B cell (primary cell): Measurements from ENCODE around the gene LRBA. TPM values are rescaled to one million over a fixed set of nuclear protein-coding genes. Genes with fewer than 3 reads are reported as not detected.

Experiments
- ATAC-seq: fragments of 200-7000 bp; cut with Tn5 transposase; one replicate; pipeline ENCODE4 v1.10.0; 2021; ENCODE audit warnings: low read depth, mild to moderate bottlenecking, moderate number of reproducible peaks, moderate library complexity
- CTCF ChIA-PET: fragments of 350-600 bp; sonication (Branson Sonifier 250); formaldehyde crosslinking; loops from one replicate; lab custom pipeline; 2021; ENCODE audit warnings: antibody characterized with exemption, inconsistent platforms; lab: Charles Lee
- POLR2A ChIA-PET: fragments of 350-600 bp; sonication (Branson Sonifier 250); formaldehyde crosslinking; loops from one replicate; lab custom pipeline; 2021; ENCODE audit warnings: antibody characterized with exemption; lab: Charles Lee
- DNase-seq: peaks from one replicate; pipeline ENCODE4 v3.0.0; 2013
- H2AFZ ChIP-seq: 2 replicates; pipeline ENCODE4 v1.6.1; 2012; ENCODE audit warnings: mild to moderate bottlenecking, low read depth, low read length; ENCODE audit not compliant: insufficient read depth, poor library complexity, severe bottlenecking
- H3K27ac ChIP-seq, 2 donors: 1 replicate in 1 of 2; 2 replicates in 1 of 2; pipeline ENCODE4 v1.5.1; 2012 to 2013; ENCODE audit warnings: low read length in 2 of 2, mild to moderate bottlenecking in 2 of 2, moderate library complexity in 1 of 2
- H3K27me3 ChIP-seq, 4 experiments: fragments of 200-600 bp in 1 of 4; sonication (generic) in 1 of 4; replicated peaks in 1 of 4; 1 replicate in 2 of 4; 2 replicates in 2 of 4; pipeline versions ENCODE4 v1.6.1 to v1.7.0; 2013 to 2016; ENCODE audit warnings: low read length in 3 of 4, mild to moderate bottlenecking in 2 of 4, mixed read lengths in 1 of 4, moderate library complexity in 1 of 4; ENCODE audit not compliant: insufficient read depth in 4 of 4, control insufficient read depth in 3 of 4; ENCODE audit errors: control extremely low read depth in 1 of 4
- H3K36me3 ChIP-seq, 2 experiments: replicated peaks in 1 of 2; 1 replicate in 1 of 2; 2 replicates in 1 of 2; pipeline versions ENCODE4 v1.6.1 to v1.7.1; 2013; ENCODE audit warnings: low read length in 1 of 2; ENCODE audit not compliant: insufficient read depth in 2 of 2, control insufficient read depth in 1 of 2; ENCODE audit errors: control extremely low read depth in 1 of 2, extremely low read depth in 1 of 2
- H3K4me1 ChIP-seq, 2 donors: fragments of 200-600 bp in 1 of 2; sonication (generic) in 1 of 2; 1 replicate in 1 of 2; 2 replicates in 1 of 2; pipeline versions ENCODE4 v1.5.1 to v1.6.1; 2013 to 2017; ENCODE audit warnings: low read length in 2 of 2; ENCODE audit not compliant: control insufficient read depth in 2 of 2, insufficient read depth in 2 of 2
- H3K4me2 ChIP-seq: replicated peaks from 2 replicates; pipeline ENCODE3; 2012; ENCODE audit warnings: mild to moderate bottlenecking, low read depth, low read length; ENCODE audit not compliant: poor library complexity, severe bottlenecking
- H3K4me3 ChIP-seq, 5 experiments: fragments of 200-600 bp in 1 of 5; sonication (generic) in 1 of 5; 1 replicate in 3 of 5; 2 replicates in 2 of 5; pipeline versions ENCODE4 v1.5.1 to v1.7.0; 2011 to 2016; ENCODE audit warnings: low read length in 4 of 5, mild to moderate bottlenecking in 4 of 5, low read depth in 2 of 5, control low read depth in 1 of 5, moderate library complexity in 1 of 5; ENCODE audit not compliant: insufficient read depth in 1 of 5; ENCODE audit errors: control extremely low read depth in 1 of 5, extremely low read depth in 1 of 5
- H3K79me2 ChIP-seq: fragments of 200-600 bp; sonication (generic); one replicate; pipeline ENCODE4 v1.6.0; 2016; ENCODE audit warnings: low read length; ENCODE audit not compliant: control insufficient read depth, insufficient read depth
- H3K9ac ChIP-seq: fragments of 200-600 bp; sonication (generic); 2 replicates; pipeline ENCODE4 v1.6.1; 2017; ENCODE audit warnings: mild to moderate bottlenecking, low read length, moderate library complexity
- H3K9me3 ChIP-seq, 3 donors: one replicate each; pipeline versions ENCODE4 v1.6.1 to v1.7.1; 2013; ENCODE audit warnings: low read length in 2 of 3; ENCODE audit not compliant: control insufficient read depth in 2 of 3, insufficient read depth in 1 of 3; ENCODE audit errors: control extremely low read depth in 1 of 3
- H4K20me1 ChIP-seq: 2 replicates; pipeline ENCODE4 v1.6.0; 2012; ENCODE audit warnings: mild to moderate bottlenecking, low read length; ENCODE audit not compliant: insufficient read depth, control insufficient read depth, poor library complexity, severe bottlenecking
- H3K27ac Mint-ChIP-seq: one replicate; pipeline ENCODE4 v1.8.0; 2021; ENCODE audit warnings: mixed read lengths
- H3K27me3 Mint-ChIP-seq: one replicate; pipeline ENCODE4 v1.8.0; 2021; ENCODE audit warnings: mixed read lengths
- H3K4me1 Mint-ChIP-seq: one replicate; pipeline ENCODE4 v1.8.0; 2021; ENCODE audit warnings: mixed read lengths
- H3K4me3 Mint-ChIP-seq: one replicate; pipeline ENCODE4 v1.8.0; 2021; ENCODE audit warnings: mixed read lengths
- H3K9me3 Mint-ChIP-seq: one replicate; pipeline ENCODE4 v1.8.0; 2022; ENCODE audit warnings: mixed read lengths; ENCODE audit not compliant: insufficient read depth
- CTCF ChIP-seq: fragments of 200-600 bp; IDR thresholded peaks from one replicate; pipeline ENCODE4 v1.8.0; 2022; ENCODE audit warnings: antibody characterized with exemption, mild to moderate bottlenecking
- EZH2 ChIP-seq: IDR thresholded peaks from 2 replicates; pipeline ENCODE4 v1.6.1; 2012; ENCODE audit warnings: borderline replicate concordance, low read depth, mild to moderate bottlenecking, moderate library complexity, low read length; ENCODE audit not compliant: insufficient read depth, poor library complexity, severe bottlenecking
- WGBS: methylation state at CpG from one replicate; pipeline ENCODE4 v1.1.5; 2013; ENCODE audit warnings: missing lambda C conversion rate; ENCODE audit not compliant: insufficient coverage; 5-methylcytosine and 5-hydroxymethylcytosine counted together
- intact Hi-C: fragments of 100-400 bp; cut with micrococcal nuclease; formaldehyde crosslinking; loops from one replicate; pipeline ENCODE4 v1.10.0; 2022
- polyA plus RNA-seq: library from polyadenylated mRNA; depleted of rRNA; stranded (reverse); fragments of >200 nt; gene quantifications from 2 replicates; pipeline ENCODE4 v1.2.3, GENCODE V29; 2012
- total RNA-seq, 2 donors: library from RNA; stranded (reverse); fragments of 120-200 nt in 1 of 2; gene quantifications; 1 replicate in 1 of 2; 2 replicates in 1 of 2; pipeline versions ENCODE4 v1.2.3 to v1.2.4, GENCODE V29; 2013 to 2022

LRBA gene
- total and polyA plus RNA-seq, 2 donors (not counting 1 experiment from before 2014, with no cell fraction given), result 17.5 to 86.7 TPM

- Mint-ChIP-seq H3K27me3 (no peaks in the 10 kb centered on the region), H3K27ac (no peak overlapping the region), H3K9me3 (no peaks in the 10 kb centered on the region), H3K4me3 (no peak overlapping the region), H3K4me1 (no peaks in the 10 kb centered on the region)
- Histone ChIP-seq H4K20me1 (no peaks in the 10 kb centered on the region), H3K27me3 (no peaks in the 10 kb centered on the region), H3K36me3 (peaks cover 1 to 10% of the 10 kb centered on the region in 2 experiments), H3K4me3 (no peak overlapping the region), H3K4me2 (no peak overlapping the region), H3K79me2 (no peaks in the 10 kb centered on the region), H3K9me3 (no peaks in the 10 kb centered on the region), H3K9ac (no peak overlapping the region), H3K4me1 (no peaks in the 10 kb centered on the region), H3K27ac (no peak overlapping the region), H2AFZ (no peak overlapping the region)
- DNase-seq (no peak), ATAC-seq (no peak)
- no CpG with 5 or more reads among the region's 1 CpG for WGBS
- ChIA-PET CTCF (interaction anchor here (0.9 to 1.8 kb wide), 2 partner anchors 34 to 52 kb away, joined by 4 to 10 read pairs; no protein-coding TSS in a partner anchor), POLR2A (no interaction called here)
- intact Hi-C loops, result no loop called here
- TF ChIP-seq EZH2 (no peak), CTCF (no peak)
Measured at GRCh38 chr4:150814873-150815272, 200.2 kb downstream of the LRBA start.

- intact Hi-C loops, result no loop called here
Measured at GRCh38 chr4:150805183-150806025, 209.7 kb downstream of the LRBA start.

More at GRCh38 chr4:150805183-150806025, 209.7 kb downstream of the LRBA start:
- POLR2A ChIA-PET, result no interaction called here
- WGBS, result 92% methylated on average over 1 of the region's 3 CpGs
- no peaks in the 10 kb centered on the region for H3K4me1 Mint-ChIP-seq
- no peak overlapping the region for H3K4me3 Mint-ChIP-seq
- no peaks in the 10 kb centered on the region for H3K9me3 Mint-ChIP-seq
- Histone ChIP-seq H3K9ac (no peak overlapping the region), H3K36me3 (peaks cover 5 to 14% of the 10 kb centered on the region in 2 experiments), H2AFZ (no peak overlapping the region), H3K4me1 (no peaks in the 10 kb centered on the region), H4K20me1 (no peaks in the 10 kb centered on the region), H3K9me3 (no peaks in the 10 kb centered on the region), H3K4me3 (no peak overlapping the region), H3K79me2 (no peaks in the 10 kb centered on the region), H3K27ac (no peak overlapping the region), H3K27me3 (no peaks in the 10 kb centered on the region), H3K4me2 (no peak overlapping the region)
- no peaks in the 10 kb centered on the region for H3K27me3 Mint-ChIP-seq
- CTCF ChIA-PET, result interaction anchor here (1.4 kb wide), 1 partner anchor 62 kb away, joined by 4 read pairs; no protein-coding TSS in a partner anchor
- TF ChIP-seq CTCF (no peak), EZH2 (no peak)
- ATAC-seq, result no peak
- no peak for DNase-seq
- H3K27ac Mint-ChIP-seq, result no peak overlapping the region
